ENCODE measurements around the gene CPNE4. TPM values are rescaled to one million over a fixed set of nuclear protein-coding genes. Genes with fewer than 3 reads are reported as not detected.

Gene CPNE4
- total RNA-seq, 1 experiment from 2014 or later = 0.41 TPM

GRCh38 chr3:132038198-132038825 is 3.5 kb upstream of the CPNE4 start:
- H3K27me3 Mint-ChIP-seq (ENCODE audit: insufficient read depth, unreplicated experiment) = peaks cover 13% of the 10 kb centered on the region
- H3K4me3 Mint-ChIP-seq (ENCODE audit: unreplicated experiment) = no peak overlapping the region
- Histone ChIP-seq H3K36me3 (ENCODE audit: control insufficient read depth, insufficient read depth, low read length) (no peaks in the 10 kb centered on the region), H3K4me1 (no peaks in the 10 kb centered on the region), H3K27me3 (replicated peaks; ENCODE audit: control insufficient read depth, insufficient read depth, low read length) (no peaks in the 10 kb centered on the region), H3K9me3 (no peaks in the 10 kb centered on the region), H3K4me3 (ENCODE audit: low read depth, low read length) (no peak overlapping the region)
- ChIA-PET CTCF (interaction anchor here (0.6 to 1.9 kb wide), 4 partner anchors 9 to 242 kb away, joined by 3 to 10 read pairs (median 6); no protein-coding TSS in a partner anchor), POLR2A (no interaction called here)
- BruUV-seq (replicated peaks) = no TSS peak
- no peaks in the 10 kb centered on the region for H3K36me3 Mint-ChIP-seq (ENCODE audit: insufficient read depth, unreplicated experiment)
- H3K27ac Mint-ChIP-seq (ENCODE audit: unreplicated experiment) = no peak overlapping the region
- peak in 1 of 2 experiments; percentile 63 for TF ChIP-seq CTCF (IDR thresholded peaks at IDR 0.05; ENCODE audit: insufficient read depth in 1 of 2, low read depth in 1 of 2, low read length in 1 of 2, severe bottlenecking in 1 of 2, unreplicated experiment in 1 of 2)
- DNase-seq = no peak
- no peaks in the 10 kb centered on the region for H3K9me3 Mint-ChIP-seq (ENCODE audit: unreplicated experiment)
- no peaks in the 10 kb centered on the region for H3K4me1 Mint-ChIP-seq (ENCODE audit: low read depth, unreplicated experiment)
- intact Hi-C loops (cut with micrococcal nuclease; ENCODE audit: unreplicated experiment) = loop anchor here (1.0 kb wide), 2 partner anchors 142 to 172 kb away; no protein-coding TSS in a partner anchor

- CTCF ChIA-PET = interaction anchor here (1.3 to 1.9 kb wide), 2 partner anchors 8 to 173 kb away, joined by 10 read pairs; no protein-coding TSS in a partner anchor
- H3K27me3 Mint-ChIP-seq (ENCODE audit: insufficient read depth, unreplicated experiment) = peaks cover 18% of the 10 kb centered on the region
- H3K4me3 Mint-ChIP-seq (ENCODE audit: unreplicated experiment) = no peak overlapping the region
Observed at GRCh38 chr3:132037581-132037980, 2.8 kb upstream of the CPNE4 start.

GRCh38 chr3:132037056-132037455 is 2.2 kb upstream of the CPNE4 start:
- DNase-seq = no peak
- Mint-ChIP-seq H3K36me3 (ENCODE audit: insufficient read depth, unreplicated experiment) (no peaks in the 10 kb centered on the region), H3K27ac (ENCODE audit: unreplicated experiment) (no peak overlapping the region), H3K9me3 (ENCODE audit: unreplicated experiment) (no peaks in the 10 kb centered on the region), H3K27me3 (ENCODE audit: insufficient read depth, unreplicated experiment) (peaks cover 18% of the 10 kb centered on the region), H3K4me1 (ENCODE audit: low read depth, unreplicated experiment) (no peaks in the 10 kb centered on the region), H3K4me3 (ENCODE audit: unreplicated experiment) (no peak overlapping the region)
- Histone ChIP-seq H3K27me3 (replicated peaks; ENCODE audit: control insufficient read depth, insufficient read depth, low read length) (no peaks in the 10 kb centered on the region), H3K4me1 (no peaks in the 10 kb centered on the region), H3K36me3 (ENCODE audit: control insufficient read depth, insufficient read depth, low read length) (no peaks in the 10 kb centered on the region), H3K4me3 (ENCODE audit: low read depth, low read length) (no peak overlapping the region), H3K9me3 (no peaks in the 10 kb centered on the region)
- intact Hi-C loops (cut with micrococcal nuclease; ENCODE audit: unreplicated experiment) = no loop called here
- TF ChIP-seq CTCF (IDR thresholded peaks at IDR 0.05; ENCODE audit: insufficient read depth in 1 of 2, low read depth in 1 of 2, low read length in 1 of 2, severe bottlenecking in 1 of 2, unreplicated experiment in 1 of 2) = no peak
- CTCF ChIA-PET = interaction anchor here (0.8 kb wide), 1 partner anchor 232 kb away, joined by 4 read pairs; no protein-coding TSS in a partner anchor
- POLR2A ChIA-PET = no interaction called here
- no TSS peak for BruUV-seq (replicated peaks)

More at GRCh38 chr3:132037581-132037980, 2.8 kb upstream of the CPNE4 start:
- no peaks in the 10 kb centered on the region for H3K27me3 ChIP-seq (replicated peaks; ENCODE audit: control insufficient read depth, insufficient read depth, low read length)
- POLR2A ChIA-PET = no interaction called here
- no peaks in the 10 kb centered on the region for H3K4me1 Mint-ChIP-seq (ENCODE audit: low read depth, unreplicated experiment)
- H3K27ac Mint-ChIP-seq (ENCODE audit: unreplicated experiment) = no peak overlapping the region
- no peak for DNase-seq
- BruUV-seq (replicated peaks) = no TSS peak
- no peaks in the 10 kb centered on the region for H3K36me3 ChIP-seq (ENCODE audit: control insufficient read depth, insufficient read depth, low read length)
- H3K36me3 Mint-ChIP-seq (ENCODE audit: insufficient read depth, unreplicated experiment) = no peaks in the 10 kb centered on the region
- no peak for TF ChIP-seq CTCF (IDR thresholded peaks at IDR 0.05; ENCODE audit: insufficient read depth in 1 of 2, low read depth in 1 of 2, low read length in 1 of 2, severe bottlenecking in 1 of 2, unreplicated experiment in 1 of 2)
- no peaks in the 10 kb centered on the region for H3K4me1 ChIP-seq
- no peaks in the 10 kb centered on the region for H3K9me3 Mint-ChIP-seq (ENCODE audit: unreplicated experiment)
- no peaks in the 10 kb centered on the region for H3K9me3 ChIP-seq
- intact Hi-C loops (cut with micrococcal nuclease; ENCODE audit: unreplicated experiment) = no loop called here
- H3K4me3 ChIP-seq (ENCODE audit: low read depth, low read length) = no peak overlapping the region
